WTC11 (cell line): Measurements from ENCODE around the gene KRT76. TPM values are rescaled to one million over a fixed set of nuclear protein-coding genes. Genes with fewer than 3 reads are reported as not detected.
A peak's percentile ranks its signal among the peaks of the same experiment; 100 is the strongest.

Source experiments
- ATAC-seq: fragments of 200-7000 bp; cut with Tn5 transposase; 2 replicates; pipeline ENCODE4 v1.10.0; 2021; ENCODE audit warnings: mild to moderate bottlenecking, moderate library complexity
- CTCF ChIA-PET: fragments of 300-600 bp; sonication (Branson Sonifier 250); formaldehyde crosslinking; loops from one replicate; lab custom pipeline; 2021; ENCODE audit warnings: antibody characterized with exemption; lab: Charles Lee
- POLR2A ChIA-PET: fragments of 350-600 bp; sonication (Branson Sonifier 250); formaldehyde crosslinking; loops from one replicate; lab custom pipeline; 2021; ENCODE audit warnings: antibody characterized with exemption; lab: Charles Lee
- DNase-seq: peaks from one replicate; pipeline ENCODE4 v3.0.0; 2021; ENCODE audit warnings: low spot score
- H3K27ac Mint-ChIP-seq: 2 replicates; pipeline ENCODE4 v1.8.0; 2021; ENCODE audit warnings: mixed read lengths
- H3K27me3 Mint-ChIP-seq: 2 replicates; pipeline ENCODE4 v1.8.0; 2021; ENCODE audit warnings: low read depth, mild to moderate bottlenecking, moderate library complexity, mixed read lengths
- H3K36me3 Mint-ChIP-seq: 2 replicates; pipeline ENCODE4 v1.8.0; 2021; ENCODE audit warnings: mixed read lengths
- H3K4me1 Mint-ChIP-seq: 2 replicates; pipeline ENCODE4 v1.8.0; 2022; ENCODE audit warnings: mixed read lengths
- H3K4me3 Mint-ChIP-seq: 2 replicates; pipeline ENCODE4 v1.8.0; 2021; ENCODE audit warnings: mild to moderate bottlenecking, moderate library complexity, mixed read lengths
- H3K9me3 Mint-ChIP-seq: 2 replicates; pipeline ENCODE4 v1.8.0; 2021; ENCODE audit warnings: mixed read lengths
- CBFB ChIP-seq: sonication (generic); formaldehyde crosslinking; IDR thresholded peaks from 2 replicates; pipeline ENCODE4 v1.8.1; 2022; ENCODE audit warnings: mild to moderate bottlenecking, low read depth, missing genetic modification reagents
- ESRRA ChIP-seq: sonication (generic); formaldehyde crosslinking; IDR thresholded peaks from 2 replicates; pipeline ENCODE4 v1.8.1; 2022; ENCODE audit warnings: mild to moderate bottlenecking, missing genetic modification reagents, borderline replicate concordance
- HMGA2 ChIP-seq: fragments of 250-450 bp; sonication (Bioruptor Pico); IDR thresholded peaks from 2 replicates; pipeline ENCODE4 v1.4.0; 2021; ENCODE audit warnings: mild to moderate bottlenecking, moderate library complexity
- IRF2 ChIP-seq: sonication (generic); formaldehyde crosslinking; IDR thresholded peaks from 2 replicates; pipeline ENCODE4 v1.8.0; 2022; ENCODE audit warnings: low read depth, missing genetic modification reagents, borderline replicate concordance
- MXD4 ChIP-seq: fragments of 250-450 bp; sonication (Bioruptor Pico); IDR thresholded peaks from 2 replicates; pipeline ENCODE4 v1.8.0; 2021; ENCODE audit warnings: mild to moderate bottlenecking, moderate library complexity, borderline replicate concordance
- NFE2L1 ChIP-seq: sonication (generic); formaldehyde crosslinking; IDR thresholded peaks from 2 replicates; pipeline ENCODE4 v1.8.1; 2023; ENCODE audit warnings: missing genetic modification reagents
- RORB ChIP-seq: fragments of 250-450 bp; sonication (Bioruptor Pico); IDR thresholded peaks from 2 replicates; pipeline ENCODE4 v1.9.0; 2021; ENCODE audit warnings: mild to moderate bottlenecking
- ZBTB21 ChIP-seq: sonication (generic); formaldehyde crosslinking; IDR thresholded peaks from 2 replicates; pipeline ENCODE4 v1.8.1; 2023; ENCODE audit warnings: mild to moderate bottlenecking, missing genetic modification reagents, borderline replicate concordance
- ZNF396 ChIP-seq: fragments of 250-450 bp; sonication (Bioruptor Pico); IDR thresholded peaks from 2 replicates; pipeline ENCODE4 v1.8.0; 2021; ENCODE audit warnings: mild to moderate bottlenecking, moderate library complexity, borderline replicate concordance
- total RNA-seq: library from RNA; stranded (reverse); gene quantifications from 3 replicates; pipeline ENCODE4 v1.2.3, GENCODE V29; 2021
- TF ChIP-seq, protein P1 (sequence below): fragments of 250-450 bp; sonication (Bioruptor Pico); IDR thresholded peaks from 2 replicates; pipeline ENCODE4 v1.9.0; 2021; ENCODE audit warnings: mild to moderate bottlenecking
- TF ChIP-seq, protein P2 (sequence below): sonication (generic); formaldehyde crosslinking; IDR thresholded peaks from 2 replicates; pipeline ENCODE4 v1.8.0; 2023; ENCODE audit warnings: missing genetic modification reagents
- TF ChIP-seq, protein P3 (sequence below): sonication (generic); formaldehyde crosslinking; IDR thresholded peaks from 2 replicates; pipeline ENCODE4 v1.8.1; 2023; ENCODE audit warnings: mild to moderate bottlenecking, missing genetic modification reagents, moderate library complexity
- TF ChIP-seq, protein P4 (sequence below): sonication (generic); formaldehyde crosslinking; IDR thresholded peaks from 2 replicates; pipeline ENCODE4 v1.8.0; 2023; ENCODE audit warnings: missing genetic modification reagents, mild to moderate bottlenecking, borderline replicate concordance
- TF ChIP-seq, protein P5 (sequence below): fragments of 200-600 bp; IDR thresholded peaks from 2 replicates; pipeline ENCODE4 v1.8.0; 2022; ENCODE audit warnings: antibody characterized with exemption
- TF ChIP-seq, protein P6 (sequence below): fragments of 250-450 bp; sonication (Bioruptor Pico); IDR thresholded peaks from 2 replicates; pipeline ENCODE4 v1.8.0; 2021; ENCODE audit warnings: mild to moderate bottlenecking
- TF ChIP-seq, protein P7 (sequence below): fragments of 250-450 bp; sonication (Bioruptor Pico); IDR thresholded peaks from 2 replicates; pipeline ENCODE4 v1.9.0; 2021; ENCODE audit warnings: mild to moderate bottlenecking, borderline replicate concordance
- TF ChIP-seq, protein P8 (sequence below): sonication (generic); formaldehyde crosslinking; IDR thresholded peaks from 2 replicates; pipeline ENCODE4 v1.8.0; 2022; ENCODE audit warnings: mild to moderate bottlenecking, missing genetic modification reagents

KRT76 gene
- total RNA-seq, 1 experiment from 2014 or later: not detected

DNA sequence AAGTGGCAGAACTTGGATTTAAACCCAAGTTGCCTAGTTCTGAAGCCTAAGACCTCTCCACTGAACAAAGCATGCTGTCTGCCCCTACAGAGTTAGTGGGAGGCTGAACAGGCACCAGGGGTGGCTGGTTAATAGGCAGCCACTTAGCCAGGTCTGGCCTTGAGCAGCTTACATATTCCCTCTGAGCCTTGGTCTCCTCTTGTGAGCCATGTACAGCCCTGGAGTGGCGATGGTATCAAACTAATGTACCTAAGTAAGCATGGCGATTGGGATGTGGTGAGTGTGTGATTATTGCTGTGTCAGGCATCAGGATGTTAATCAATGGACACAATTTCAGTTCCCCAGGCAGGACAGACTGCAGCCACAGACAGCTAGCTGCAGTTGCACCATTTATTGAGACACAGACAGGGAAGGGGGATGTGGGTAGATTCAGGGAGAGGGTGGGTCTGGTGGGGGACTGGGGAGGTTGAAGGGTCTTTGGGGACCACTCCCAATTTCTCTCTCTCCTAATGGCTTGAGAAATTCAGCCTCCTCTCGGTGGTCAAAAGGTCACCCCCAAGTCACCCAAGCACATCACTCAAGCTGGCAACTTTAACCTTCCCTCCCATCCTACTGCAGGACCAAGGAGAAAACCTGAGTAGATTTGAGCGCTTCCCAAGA is 44.1 kb upstream of the KRT76 start (continued):
- TF ChIP-seq, protein P1, sequence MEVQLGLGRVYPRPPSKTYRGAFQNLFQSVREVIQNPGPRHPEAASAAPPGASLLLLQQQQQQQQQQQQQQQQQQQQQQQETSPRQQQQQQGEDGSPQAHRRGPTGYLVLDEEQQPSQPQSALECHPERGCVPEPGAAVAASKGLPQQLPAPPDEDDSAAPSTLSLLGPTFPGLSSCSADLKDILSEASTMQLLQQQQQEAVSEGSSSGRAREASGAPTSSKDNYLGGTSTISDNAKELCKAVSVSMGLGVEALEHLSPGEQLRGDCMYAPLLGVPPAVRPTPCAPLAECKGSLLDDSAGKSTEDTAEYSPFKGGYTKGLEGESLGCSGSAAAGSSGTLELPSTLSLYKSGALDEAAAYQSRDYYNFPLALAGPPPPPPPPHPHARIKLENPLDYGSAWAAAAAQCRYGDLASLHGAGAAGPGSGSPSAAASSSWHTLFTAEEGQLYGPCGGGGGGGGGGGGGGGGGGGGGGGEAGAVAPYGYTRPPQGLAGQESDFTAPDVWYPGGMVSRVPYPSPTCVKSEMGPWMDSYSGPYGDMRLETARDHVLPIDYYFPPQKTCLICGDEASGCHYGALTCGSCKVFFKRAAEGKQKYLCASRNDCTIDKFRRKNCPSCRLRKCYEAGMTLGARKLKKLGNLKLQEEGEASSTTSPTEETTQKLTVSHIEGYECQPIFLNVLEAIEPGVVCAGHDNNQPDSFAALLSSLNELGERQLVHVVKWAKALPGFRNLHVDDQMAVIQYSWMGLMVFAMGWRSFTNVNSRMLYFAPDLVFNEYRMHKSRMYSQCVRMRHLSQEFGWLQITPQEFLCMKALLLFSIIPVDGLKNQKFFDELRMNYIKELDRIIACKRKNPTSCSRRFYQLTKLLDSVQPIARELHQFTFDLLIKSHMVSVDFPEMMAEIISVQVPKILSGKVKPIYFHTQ (CRISPR knock-in tag): no peak
- no peak for TF ChIP-seq ZBTB21 (CRISPR knock-in tag)
- TF ChIP-seq, protein P2, sequence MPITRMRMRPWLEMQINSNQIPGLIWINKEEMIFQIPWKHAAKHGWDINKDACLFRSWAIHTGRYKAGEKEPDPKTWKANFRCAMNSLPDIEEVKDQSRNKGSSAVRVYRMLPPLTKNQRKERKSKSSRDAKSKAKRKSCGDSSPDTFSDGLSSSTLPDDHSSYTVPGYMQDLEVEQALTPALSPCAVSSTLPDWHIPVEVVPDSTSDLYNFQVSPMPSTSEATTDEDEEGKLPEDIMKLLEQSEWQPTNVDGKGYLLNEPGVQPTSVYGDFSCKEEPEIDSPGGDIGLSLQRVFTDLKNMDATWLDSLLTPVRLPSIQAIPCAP (CRISPR knock-in tag): no peak
- TF ChIP-seq, protein P3, sequence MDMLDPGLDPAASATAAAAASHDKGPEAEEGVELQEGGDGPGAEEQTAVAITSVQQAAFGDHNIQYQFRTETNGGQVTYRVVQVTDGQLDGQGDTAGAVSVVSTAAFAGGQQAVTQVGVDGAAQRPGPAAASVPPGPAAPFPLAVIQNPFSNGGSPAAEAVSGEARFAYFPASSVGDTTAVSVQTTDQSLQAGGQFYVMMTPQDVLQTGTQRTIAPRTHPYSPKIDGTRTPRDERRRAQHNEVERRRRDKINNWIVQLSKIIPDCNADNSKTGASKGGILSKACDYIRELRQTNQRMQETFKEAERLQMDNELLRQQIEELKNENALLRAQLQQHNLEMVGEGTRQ: no peak
- TF ChIP-seq, all 79 proteins: peak for 0

DNA sequence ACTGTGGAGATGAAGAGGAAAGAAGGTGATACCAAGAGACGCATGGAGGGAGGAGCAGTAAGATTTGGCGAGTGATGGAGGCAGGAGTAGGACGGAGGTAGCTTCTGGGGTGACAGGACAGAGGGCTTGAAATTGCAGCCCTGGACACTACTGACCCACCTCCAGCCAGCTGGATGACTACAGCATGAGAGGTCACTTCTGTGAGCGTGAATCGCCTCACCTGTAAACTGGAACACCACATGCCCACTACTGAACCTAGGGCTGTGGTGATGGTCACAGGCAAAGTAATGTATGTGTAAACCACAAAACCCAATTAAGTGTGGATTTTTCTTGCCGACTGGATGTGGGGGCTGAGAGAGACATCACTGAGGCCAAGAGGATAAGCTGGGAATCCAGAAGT is 43.4 kb upstream of the KRT76 start:
- Mint-ChIP-seq H3K4me3 (no peak overlapping the region), H3K27ac (peak overlapping the region; percentile 31; the same call in 1 of the 2 replicates), H3K9me3 (no peaks in the 10 kb centered on the region), H3K27me3 (no peaks in the 10 kb centered on the region), H3K36me3 (no peaks in the 10 kb centered on the region), H3K4me1 (no peaks in the 10 kb centered on the region)
- POLR2A ChIA-PET: no interaction called here
- CTCF ChIA-PET: interaction anchor here (1.3 to 1.7 kb wide), 3 partner anchors 15 to 59 kb away, joined by 3 to 6 read pairs (median 4); no protein-coding TSS in a partner anchor
- ATAC-seq: no peak
- no peak for DNase-seq
- TF ChIP-seq, protein P4, sequence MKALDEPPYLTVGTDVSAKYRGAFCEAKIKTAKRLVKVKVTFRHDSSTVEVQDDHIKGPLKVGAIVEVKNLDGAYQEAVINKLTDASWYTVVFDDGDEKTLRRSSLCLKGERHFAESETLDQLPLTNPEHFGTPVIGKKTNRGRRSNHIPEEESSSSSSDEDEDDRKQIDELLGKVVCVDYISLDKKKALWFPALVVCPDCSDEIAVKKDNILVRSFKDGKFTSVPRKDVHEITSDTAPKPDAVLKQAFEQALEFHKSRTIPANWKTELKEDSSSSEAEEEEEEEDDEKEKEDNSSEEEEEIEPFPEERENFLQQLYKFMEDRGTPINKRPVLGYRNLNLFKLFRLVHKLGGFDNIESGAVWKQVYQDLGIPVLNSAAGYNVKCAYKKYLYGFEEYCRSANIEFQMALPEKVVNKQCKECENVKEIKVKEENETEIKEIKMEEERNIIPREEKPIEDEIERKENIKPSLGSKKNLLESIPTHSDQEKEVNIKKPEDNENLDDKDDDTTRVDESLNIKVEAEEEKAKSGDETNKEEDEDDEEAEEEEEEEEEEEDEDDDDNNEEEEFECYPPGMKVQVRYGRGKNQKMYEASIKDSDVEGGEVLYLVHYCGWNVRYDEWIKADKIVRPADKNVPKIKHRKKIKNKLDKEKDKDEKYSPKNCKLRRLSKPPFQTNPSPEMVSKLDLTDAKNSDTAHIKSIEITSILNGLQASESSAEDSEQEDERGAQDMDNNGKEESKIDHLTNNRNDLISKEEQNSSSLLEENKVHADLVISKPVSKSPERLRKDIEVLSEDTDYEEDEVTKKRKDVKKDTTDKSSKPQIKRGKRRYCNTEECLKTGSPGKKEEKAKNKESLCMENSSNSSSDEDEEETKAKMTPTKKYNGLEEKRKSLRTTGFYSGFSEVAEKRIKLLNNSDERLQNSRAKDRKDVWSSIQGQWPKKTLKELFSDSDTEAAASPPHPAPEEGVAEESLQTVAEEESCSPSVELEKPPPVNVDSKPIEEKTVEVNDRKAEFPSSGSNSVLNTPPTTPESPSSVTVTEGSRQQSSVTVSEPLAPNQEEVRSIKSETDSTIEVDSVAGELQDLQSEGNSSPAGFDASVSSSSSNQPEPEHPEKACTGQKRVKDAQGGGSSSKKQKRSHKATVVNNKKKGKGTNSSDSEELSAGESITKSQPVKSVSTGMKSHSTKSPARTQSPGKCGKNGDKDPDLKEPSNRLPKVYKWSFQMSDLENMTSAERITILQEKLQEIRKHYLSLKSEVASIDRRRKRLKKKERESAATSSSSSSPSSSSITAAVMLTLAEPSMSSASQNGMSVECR (CRISPR knock-in tag): no peak
- TF ChIP-seq IRF2 (CRISPR knock-in tag): no peak
- TF ChIP-seq, protein P5, sequence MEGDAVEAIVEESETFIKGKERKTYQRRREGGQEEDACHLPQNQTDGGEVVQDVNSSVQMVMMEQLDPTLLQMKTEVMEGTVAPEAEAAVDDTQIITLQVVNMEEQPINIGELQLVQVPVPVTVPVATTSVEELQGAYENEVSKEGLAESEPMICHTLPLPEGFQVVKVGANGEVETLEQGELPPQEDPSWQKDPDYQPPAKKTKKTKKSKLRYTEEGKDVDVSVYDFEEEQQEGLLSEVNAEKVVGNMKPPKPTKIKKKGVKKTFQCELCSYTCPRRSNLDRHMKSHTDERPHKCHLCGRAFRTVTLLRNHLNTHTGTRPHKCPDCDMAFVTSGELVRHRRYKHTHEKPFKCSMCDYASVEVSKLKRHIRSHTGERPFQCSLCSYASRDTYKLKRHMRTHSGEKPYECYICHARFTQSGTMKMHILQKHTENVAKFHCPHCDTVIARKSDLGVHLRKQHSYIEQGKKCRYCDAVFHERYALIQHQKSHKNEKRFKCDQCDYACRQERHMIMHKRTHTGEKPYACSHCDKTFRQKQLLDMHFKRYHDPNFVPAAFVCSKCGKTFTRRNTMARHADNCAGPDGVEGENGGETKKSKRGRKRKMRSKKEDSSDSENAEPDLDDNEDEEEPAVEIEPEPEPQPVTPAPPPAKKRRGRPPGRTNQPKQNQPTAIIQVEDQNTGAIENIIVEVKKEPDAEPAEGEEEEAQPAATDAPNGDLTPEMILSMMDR: no peak
- TF ChIP-seq ZNF396 (CRISPR knock-in tag): no peak
- no peak for TF ChIP-seq ESRRA (CRISPR knock-in tag)
- TF ChIP-seq, protein P2 (CRISPR knock-in tag): no peak
- TF ChIP-seq RORB (CRISPR knock-in tag): no peak
- TF ChIP-seq NFE2L1 (CRISPR knock-in tag): no peak
- no peak for TF ChIP-seq MXD4
- TF ChIP-seq, protein P6, sequence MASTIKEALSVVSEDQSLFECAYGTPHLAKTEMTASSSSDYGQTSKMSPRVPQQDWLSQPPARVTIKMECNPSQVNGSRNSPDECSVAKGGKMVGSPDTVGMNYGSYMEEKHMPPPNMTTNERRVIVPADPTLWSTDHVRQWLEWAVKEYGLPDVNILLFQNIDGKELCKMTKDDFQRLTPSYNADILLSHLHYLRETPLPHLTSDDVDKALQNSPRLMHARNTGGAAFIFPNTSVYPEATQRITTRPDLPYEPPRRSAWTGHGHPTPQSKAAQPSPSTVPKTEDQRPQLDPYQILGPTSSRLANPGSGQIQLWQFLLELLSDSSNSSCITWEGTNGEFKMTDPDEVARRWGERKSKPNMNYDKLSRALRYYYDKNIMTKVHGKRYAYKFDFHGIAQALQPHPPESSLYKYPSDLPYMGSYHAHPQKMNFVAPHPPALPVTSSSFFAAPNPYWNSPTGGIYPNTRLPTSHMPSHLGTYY (CRISPR knock-in tag): no peak
- TF ChIP-seq CBFB (CRISPR knock-in tag): no peak
- TF ChIP-seq, protein P7, sequence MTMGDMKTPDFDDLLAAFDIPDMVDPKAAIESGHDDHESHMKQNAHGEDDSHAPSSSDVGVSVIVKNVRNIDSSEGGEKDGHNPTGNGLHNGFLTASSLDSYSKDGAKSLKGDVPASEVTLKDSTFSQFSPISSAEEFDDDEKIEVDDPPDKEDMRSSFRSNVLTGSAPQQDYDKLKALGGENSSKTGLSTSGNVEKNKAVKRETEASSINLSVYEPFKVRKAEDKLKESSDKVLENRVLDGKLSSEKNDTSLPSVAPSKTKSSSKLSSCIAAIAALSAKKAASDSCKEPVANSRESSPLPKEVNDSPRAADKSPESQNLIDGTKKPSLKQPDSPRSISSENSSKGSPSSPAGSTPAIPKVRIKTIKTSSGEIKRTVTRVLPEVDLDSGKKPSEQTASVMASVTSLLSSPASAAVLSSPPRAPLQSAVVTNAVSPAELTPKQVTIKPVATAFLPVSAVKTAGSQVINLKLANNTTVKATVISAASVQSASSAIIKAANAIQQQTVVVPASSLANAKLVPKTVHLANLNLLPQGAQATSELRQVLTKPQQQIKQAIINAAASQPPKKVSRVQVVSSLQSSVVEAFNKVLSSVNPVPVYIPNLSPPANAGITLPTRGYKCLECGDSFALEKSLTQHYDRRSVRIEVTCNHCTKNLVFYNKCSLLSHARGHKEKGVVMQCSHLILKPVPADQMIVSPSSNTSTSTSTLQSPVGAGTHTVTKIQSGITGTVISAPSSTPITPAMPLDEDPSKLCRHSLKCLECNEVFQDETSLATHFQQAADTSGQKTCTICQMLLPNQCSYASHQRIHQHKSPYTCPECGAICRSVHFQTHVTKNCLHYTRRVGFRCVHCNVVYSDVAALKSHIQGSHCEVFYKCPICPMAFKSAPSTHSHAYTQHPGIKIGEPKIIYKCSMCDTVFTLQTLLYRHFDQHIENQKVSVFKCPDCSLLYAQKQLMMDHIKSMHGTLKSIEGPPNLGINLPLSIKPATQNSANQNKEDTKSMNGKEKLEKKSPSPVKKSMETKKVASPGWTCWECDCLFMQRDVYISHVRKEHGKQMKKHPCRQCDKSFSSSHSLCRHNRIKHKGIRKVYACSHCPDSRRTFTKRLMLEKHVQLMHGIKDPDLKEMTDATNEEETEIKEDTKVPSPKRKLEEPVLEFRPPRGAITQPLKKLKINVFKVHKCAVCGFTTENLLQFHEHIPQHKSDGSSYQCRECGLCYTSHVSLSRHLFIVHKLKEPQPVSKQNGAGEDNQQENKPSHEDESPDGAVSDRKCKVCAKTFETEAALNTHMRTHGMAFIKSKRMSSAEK: no peak
- TF ChIP-seq HMGA2 (CRISPR knock-in tag): no peak
- TF ChIP-seq, protein P8, sequence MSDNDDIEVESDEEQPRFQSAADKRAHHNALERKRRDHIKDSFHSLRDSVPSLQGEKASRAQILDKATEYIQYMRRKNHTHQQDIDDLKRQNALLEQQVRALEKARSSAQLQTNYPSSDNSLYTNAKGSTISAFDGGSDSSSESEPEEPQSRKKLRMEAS (CRISPR knock-in tag): no peak
